Fibroblast of skin of left biceps (primary cell): ENCODE measurements around the gene C2CD4B.

Experiments used
- DNase-seq, 2 experiments: peaks; one replicate each; pipeline ENCODE4 v3.0.0-alpha.2; 2013; ENCODE audit warnings: low read depth in 2 of 2

C2CD4B gene

GRCh38 chr15:62149729-62150128 is 15.4 kb downstream of the C2CD4B start:
- DNase-seq = no peak

- DNase-seq = no peak
Measured at GRCh38 chr15:62147551-62147950, 17.5 kb downstream of the C2CD4B start.

- no peak for DNase-seq
Measured at GRCh38 chr15:62147149-62147548, 17.9 kb downstream of the C2CD4B start.

- no peak for DNase-seq
Measured at GRCh38 chr15:62145015-62145735, 19.9 kb downstream of the C2CD4B start.

GRCh38 chr15:62142736-62143135 is 22.3 kb downstream of the C2CD4B start:
- no peak for DNase-seq

GRCh38 chr15:62141643-62142588 is 23.2 kb downstream of the C2CD4B start:
- no peak for DNase-seq

- no peak for DNase-seq
Measured at GRCh38 chr15:62141200-62141599, 23.9 kb downstream of the C2CD4B start.

- DNase-seq = no peak
Measured at GRCh38 chr15:62138124-62138523, 27.0 kb downstream of the C2CD4B start.

GRCh38 chr15:62136911-62137865 is 27.9 kb downstream of the C2CD4B start:
- DNase-seq = no peak

GRCh38 chr15:62135532-62136134 is 29.5 kb downstream of the C2CD4B start:
- no peak for DNase-seq

- DNase-seq = no peak
Measured at GRCh38 chr15:62133141-62133540, 31.9 kb downstream of the C2CD4B start.

- DNase-seq = no peak
Measured at GRCh38 chr15:62128916-62129315, 36.2 kb downstream of the C2CD4B start.

- no peak for DNase-seq
Measured at GRCh38 chr15:62126364-62126763, 38.7 kb downstream of the C2CD4B start.

- no peak for DNase-seq
Measured at GRCh38 chr15:62125773-62126172, 39.3 kb downstream of the C2CD4B start.

GRCh38 chr15:62124973-62125303 is 40.1 kb downstream of the C2CD4B start:
- no peak for DNase-seq

GRCh38 chr15:62124176-62124972 is 40.7 kb downstream of the C2CD4B start:
- DNase-seq = no peak

GRCh38 chr15:62122249-62122648 is 42.8 kb downstream of the C2CD4B start:
- DNase-seq = no peak

- DNase-seq = no peak
Measured at GRCh38 chr15:62121273-62122015, 43.6 kb downstream of the C2CD4B start.

- DNase-seq = no peak
Measured at GRCh38 chr15:62120776-62121175, 44.3 kb downstream of the C2CD4B start.

- no peak for DNase-seq
Measured at GRCh38 chr15:62119874-62120273, 45.2 kb downstream of the C2CD4B start.
